Glomerular endothelial cell (primary cell): ENCODE data around the gene CEP89. TPM values are rescaled to one million over a fixed set of nuclear protein-coding genes. Genes with fewer than 3 reads are reported as not detected.
"Not testable (repeated sequence)": the region's sequence is repeated elsewhere in the genome, so short reads cannot be mapped to it uniquely, and the experiment has no call there.

Source experiments
- DNase-seq: peaks from one replicate; pipeline ENCODE4 v3.0.0-alpha.2; 2011; ENCODE audit warnings: low read depth, low spot score; ENCODE audit errors: extremely low read depth
- total RNA-seq: library from RNA; depleted of rRNA; stranded (reverse); fragments of >200 nt; gene quantifications from 2 replicates; pipeline ENCODE4 v1.2.3, GENCODE V29; 2015

The CEP89 gene
- total RNA-seq, 1 donor from 2014 or later = 25.8 TPM

GRCh38 chr19:32896516-32897214 lies 75.1 kb downstream of the CEP89 start:
- DNase-seq = no peak

- DNase-seq = no peak
Observed at GRCh38 chr19:32895384-32895783, 76.4 kb downstream of the CEP89 start.

- no peak for DNase-seq
Observed at GRCh38 chr19:32891609-32892008, 80.1 kb downstream of the CEP89 start.

GRCh38 chr19:32890841-32891240 lies 80.9 kb downstream of the CEP89 start:
- DNase-seq = no peak

GRCh38 chr19:32890326-32890725 lies 81.4 kb downstream of the CEP89 start:
- DNase-seq = no peak

- no peak for DNase-seq
Observed at GRCh38 chr19:32889137-32889934, 82.4 kb downstream of the CEP89 start.

GRCh38 chr19:32887572-32888215 lies 84.1 kb downstream of the CEP89 start:
- DNase-seq = no peak

GRCh38 chr19:32886241-32886640 lies 85.5 kb downstream of the CEP89 start:
- DNase-seq = no peak

- DNase-seq = not testable (repeated sequence)
Observed at GRCh38 chr19:32885255-32885654, 86.5 kb downstream of the CEP89 start.

- DNase-seq = no peak
Observed at GRCh38 chr19:32881766-32882165, 90.0 kb downstream of the CEP89 start.

- no peak for DNase-seq
Observed at GRCh38 chr19:32880622-32881021, 91.1 kb downstream of the CEP89 start.

GRCh38 chr19:32879741-32880140 lies 92.0 kb downstream of the CEP89 start:
- no peak for DNase-seq

- DNase-seq = no peak
Observed at GRCh38 chr19:32878988-32879387, 92.8 kb downstream of the CEP89 start.

- no peak for DNase-seq
Observed at GRCh38 chr19:32877977-32878745, 93.6 kb downstream of the CEP89 start.

- DNase-seq = no peak
Observed at GRCh38 chr19:32877323-32877912, 94.3 kb downstream of the CEP89 start.

GRCh38 chr19:32876919-32877285 lies 94.9 kb downstream of the CEP89 start:
- no peak for DNase-seq

- no peak for DNase-seq
Observed at GRCh38 chr19:32876236-32876918, 95.4 kb downstream of the CEP89 start.

GRCh38 chr19:32875428-32875827 lies 96.3 kb downstream of the CEP89 start:
- no peak for DNase-seq

GRCh38 chr19:32874605-32875004 lies 97.2 kb downstream of the CEP89 start:
- no peak for DNase-seq
